ENCODE data around the gene TCF12.

Gene TCF12

DNA sequence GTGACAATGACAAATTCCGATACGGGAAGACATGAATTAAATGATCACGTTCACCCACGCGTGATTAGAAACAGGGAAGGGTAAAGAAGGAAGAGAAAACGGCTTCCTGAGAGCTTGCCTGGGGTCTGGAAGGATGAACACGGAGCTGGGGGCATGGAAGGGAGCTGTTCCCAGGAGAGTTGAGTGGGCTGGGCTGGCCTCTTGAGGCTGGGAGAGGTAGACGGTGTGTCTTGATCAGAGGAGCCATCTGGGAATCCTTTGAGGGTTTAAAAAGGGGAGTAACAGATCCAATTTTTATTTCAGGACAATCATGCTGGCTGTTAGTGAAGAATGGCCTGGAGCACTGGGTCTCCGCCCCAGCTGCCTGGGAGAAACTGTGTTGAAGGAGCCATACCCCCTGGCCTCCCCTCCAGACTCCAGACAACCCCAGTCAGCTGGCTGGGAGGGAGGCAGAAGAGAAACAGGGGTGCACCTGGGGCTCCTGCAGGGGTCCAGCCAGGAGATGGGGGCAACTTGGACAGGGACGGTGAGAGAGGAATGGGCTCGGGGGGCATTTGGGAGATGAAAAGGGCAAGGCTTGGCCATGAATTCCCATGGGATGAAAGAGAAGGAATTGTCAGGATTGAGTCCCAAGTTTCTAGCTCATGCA is 404.3 kb downstream of the TCF12 start:
- TF ChIP-seq EGR1 (IDR thresholded peaks at IDR 0.05) (no peak), CEBPB (IDR thresholded peaks at IDR 0.05) (no peak), ZBTB7A (IDR thresholded peaks at IDR 0.05; ENCODE audit: low read depth) (no peak), CREB1 (IDR thresholded peaks at IDR 0.05; ENCODE audit: low read depth) (no peak), TEAD4 (IDR thresholded peaks at IDR 0.05) (no peak), TAF1 (IDR thresholded peaks at IDR 0.05; ENCODE audit: low read depth) (no peak), TCF12 (IDR thresholded peaks at IDR 0.05; ENCODE audit: low read depth) (no peak), EP300 (IDR thresholded peaks at IDR 0.05; ENCODE audit: borderline replicate concordance) (no peak), YY1 (IDR thresholded peaks at IDR 0.05; ENCODE audit: low read depth) (no peak), FOXM1 (IDR thresholded peaks at IDR 0.05; ENCODE audit: borderline replicate concordance, low read depth) (no peak), NFIC (IDR thresholded peaks at IDR 0.05) (no peak), RAD21 (IDR thresholded peaks at IDR 0.05; ENCODE audit: low read depth) (no peak)
- TF ChIP-seq, protein P1, sequence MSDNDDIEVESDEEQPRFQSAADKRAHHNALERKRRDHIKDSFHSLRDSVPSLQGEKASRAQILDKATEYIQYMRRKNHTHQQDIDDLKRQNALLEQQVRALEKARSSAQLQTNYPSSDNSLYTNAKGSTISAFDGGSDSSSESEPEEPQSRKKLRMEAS (IDR thresholded peaks at IDR 0.05): no peak
- TF ChIP-seq, protein P2, sequence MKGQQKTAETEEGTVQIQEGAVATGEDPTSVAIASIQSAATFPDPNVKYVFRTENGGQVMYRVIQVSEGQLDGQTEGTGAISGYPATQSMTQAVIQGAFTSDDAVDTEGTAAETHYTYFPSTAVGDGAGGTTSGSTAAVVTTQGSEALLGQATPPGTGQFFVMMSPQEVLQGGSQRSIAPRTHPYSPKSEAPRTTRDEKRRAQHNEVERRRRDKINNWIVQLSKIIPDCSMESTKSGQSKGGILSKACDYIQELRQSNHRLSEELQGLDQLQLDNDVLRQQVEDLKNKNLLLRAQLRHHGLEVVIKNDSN (IDR thresholded peaks at IDR 0.05): no peak
- TF ChIP-seq, protein P3, sequence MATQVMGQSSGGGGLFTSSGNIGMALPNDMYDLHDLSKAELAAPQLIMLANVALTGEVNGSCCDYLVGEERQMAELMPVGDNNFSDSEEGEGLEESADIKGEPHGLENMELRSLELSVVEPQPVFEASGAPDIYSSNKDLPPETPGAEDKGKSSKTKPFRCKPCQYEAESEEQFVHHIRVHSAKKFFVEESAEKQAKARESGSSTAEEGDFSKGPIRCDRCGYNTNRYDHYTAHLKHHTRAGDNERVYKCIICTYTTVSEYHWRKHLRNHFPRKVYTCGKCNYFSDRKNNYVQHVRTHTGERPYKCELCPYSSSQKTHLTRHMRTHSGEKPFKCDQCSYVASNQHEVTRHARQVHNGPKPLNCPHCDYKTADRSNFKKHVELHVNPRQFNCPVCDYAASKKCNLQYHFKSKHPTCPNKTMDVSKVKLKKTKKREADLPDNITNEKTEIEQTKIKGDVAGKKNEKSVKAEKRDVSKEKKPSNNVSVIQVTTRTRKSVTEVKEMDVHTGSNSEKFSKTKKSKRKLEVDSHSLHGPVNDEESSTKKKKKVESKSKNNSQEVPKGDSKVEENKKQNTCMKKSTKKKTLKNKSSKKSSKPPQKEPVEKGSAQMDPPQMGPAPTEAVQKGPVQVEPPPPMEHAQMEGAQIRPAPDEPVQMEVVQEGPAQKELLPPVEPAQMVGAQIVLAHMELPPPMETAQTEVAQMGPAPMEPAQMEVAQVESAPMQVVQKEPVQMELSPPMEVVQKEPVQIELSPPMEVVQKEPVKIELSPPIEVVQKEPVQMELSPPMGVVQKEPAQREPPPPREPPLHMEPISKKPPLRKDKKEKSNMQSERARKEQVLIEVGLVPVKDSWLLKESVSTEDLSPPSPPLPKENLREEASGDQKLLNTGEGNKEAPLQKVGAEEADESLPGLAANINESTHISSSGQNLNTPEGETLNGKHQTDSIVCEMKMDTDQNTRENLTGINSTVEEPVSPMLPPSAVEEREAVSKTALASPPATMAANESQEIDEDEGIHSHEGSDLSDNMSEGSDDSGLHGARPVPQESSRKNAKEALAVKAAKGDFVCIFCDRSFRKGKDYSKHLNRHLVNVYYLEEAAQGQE (IDR thresholded peaks at IDR 0.05; ENCODE audit: low read depth): no peak

DNA sequence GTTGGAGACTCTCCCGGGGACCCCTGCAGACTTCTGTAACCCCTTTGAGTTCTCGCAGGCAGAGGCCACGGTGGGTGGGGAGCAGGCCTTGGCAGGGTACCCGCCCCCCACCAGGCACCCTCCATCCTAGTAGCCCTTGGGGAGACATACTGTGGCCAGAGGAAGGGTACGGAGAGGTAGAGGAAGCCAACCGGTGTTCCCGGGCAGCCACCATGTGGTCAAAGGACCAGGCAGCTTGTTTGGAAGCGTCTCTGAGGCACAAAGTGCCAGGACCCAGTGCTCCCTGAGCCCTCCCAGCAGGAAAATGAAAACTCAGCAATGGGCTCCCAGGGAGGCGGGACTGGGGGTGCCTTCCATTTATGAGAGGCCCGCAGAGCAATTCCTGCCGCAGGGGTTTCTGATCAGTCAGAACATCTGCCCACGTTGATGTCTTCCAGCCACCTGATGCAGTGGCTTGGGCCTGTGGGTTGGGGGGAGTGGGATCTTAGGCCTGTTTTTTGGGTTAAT is 404.9 kb downstream of the TCF12 start:
- no peak for TF ChIP-seq YY1 (IDR thresholded peaks at IDR 0.05; ENCODE audit: low read depth)
- no peak for TF ChIP-seq CREB1 (IDR thresholded peaks at IDR 0.05; ENCODE audit: low read depth)
- TF ChIP-seq EP300 (IDR thresholded peaks at IDR 0.05; ENCODE audit: borderline replicate concordance): no peak
- no peak for TF ChIP-seq FOXM1 (IDR thresholded peaks at IDR 0.05; ENCODE audit: borderline replicate concordance, low read depth)
- no peak; the same call in 1 of the 2 replicates for TF ChIP-seq ZBTB7A (IDR thresholded peaks at IDR 0.05; ENCODE audit: low read depth)
- no peak for TF ChIP-seq RAD21 (IDR thresholded peaks at IDR 0.05; ENCODE audit: low read depth)
- TF ChIP-seq, protein P3 (IDR thresholded peaks at IDR 0.05; ENCODE audit: low read depth): no peak
- TF ChIP-seq NFIC (IDR thresholded peaks at IDR 0.05): no peak
- no peak for TF ChIP-seq TCF12 (IDR thresholded peaks at IDR 0.05; ENCODE audit: low read depth)
- TF ChIP-seq TEAD4 (IDR thresholded peaks at IDR 0.05): no peak
- TF ChIP-seq CEBPB (IDR thresholded peaks at IDR 0.05): no peak
- TF ChIP-seq EGR1 (IDR thresholded peaks at IDR 0.05): no peak
- TF ChIP-seq TAF1 (IDR thresholded peaks at IDR 0.05; ENCODE audit: low read depth): no peak
- TF ChIP-seq, protein P1 (IDR thresholded peaks at IDR 0.05): no peak
- TF ChIP-seq, protein P2 (IDR thresholded peaks at IDR 0.05): no peak

DNA sequence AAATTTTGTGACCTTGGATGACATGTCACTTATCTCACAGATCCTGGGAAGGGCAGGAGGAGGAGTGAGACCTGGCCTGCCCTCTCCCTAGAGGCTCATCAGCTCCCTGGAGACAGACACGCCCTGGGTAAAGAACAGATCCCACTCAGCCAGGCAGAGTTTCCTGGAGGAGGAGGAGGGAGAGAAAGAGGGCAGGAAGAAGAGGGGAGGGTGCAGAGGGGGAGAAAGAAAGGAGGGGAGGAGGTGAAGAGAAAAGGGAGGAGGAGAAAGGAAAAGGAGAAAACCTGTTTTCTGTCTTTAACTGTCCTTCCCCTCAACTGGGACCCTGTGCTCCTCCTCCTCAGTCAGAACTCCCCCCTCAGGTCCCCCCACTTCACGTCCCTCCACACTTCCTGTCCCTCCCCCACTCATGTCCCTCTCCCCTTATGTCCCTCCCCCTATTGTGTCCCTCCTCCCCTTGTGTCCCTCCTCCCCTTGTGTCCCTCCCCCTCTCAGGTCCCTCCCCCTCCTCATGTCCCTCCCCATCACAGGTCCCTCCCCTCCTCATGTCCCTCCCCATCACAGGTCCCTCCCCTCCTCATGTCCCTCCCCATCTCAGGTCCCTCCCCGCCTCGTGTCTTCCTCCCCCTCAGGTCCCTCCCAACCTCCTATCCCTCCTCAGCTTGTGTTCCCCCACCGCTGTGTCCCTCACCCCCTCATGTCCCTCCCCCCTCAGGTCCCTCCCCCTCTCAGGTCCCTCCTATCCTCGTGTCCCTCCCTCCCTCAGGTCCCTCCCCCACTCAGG is 405.6 kb downstream of the TCF12 start:
- TF ChIP-seq ZBTB7A (IDR thresholded peaks at IDR 0.05; ENCODE audit: low read depth) (no peak), FOXM1 (IDR thresholded peaks at IDR 0.05; ENCODE audit: borderline replicate concordance, low read depth) (no peak)
- TF ChIP-seq, protein P1 (IDR thresholded peaks at IDR 0.05): peak; percentile 17; the same call in 1 of the 2 replicates

DNA sequence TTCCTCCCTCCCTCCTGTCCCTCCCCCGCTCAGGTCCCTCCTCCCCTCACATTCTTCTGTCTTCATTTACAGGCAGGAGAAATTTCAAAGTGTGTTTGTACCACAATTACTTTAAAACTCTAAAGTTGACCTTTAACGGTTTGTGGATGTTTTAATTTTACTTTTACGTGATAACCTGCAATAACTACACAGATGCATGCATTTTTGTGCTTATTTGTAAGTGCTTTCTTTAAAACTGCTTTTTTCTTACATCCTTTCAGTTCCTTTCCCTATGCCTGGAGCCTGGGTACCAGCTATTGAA is 406.1 kb downstream of the TCF12 start:
- TF ChIP-seq, protein P1 (IDR thresholded peaks at IDR 0.05): peak; percentile 8; the same call in 1 of the 2 replicates
- TF ChIP-seq EGR1 (IDR thresholded peaks at IDR 0.05) (no peak), TEAD4 (IDR thresholded peaks at IDR 0.05) (peak; percentile 76)

DNA sequence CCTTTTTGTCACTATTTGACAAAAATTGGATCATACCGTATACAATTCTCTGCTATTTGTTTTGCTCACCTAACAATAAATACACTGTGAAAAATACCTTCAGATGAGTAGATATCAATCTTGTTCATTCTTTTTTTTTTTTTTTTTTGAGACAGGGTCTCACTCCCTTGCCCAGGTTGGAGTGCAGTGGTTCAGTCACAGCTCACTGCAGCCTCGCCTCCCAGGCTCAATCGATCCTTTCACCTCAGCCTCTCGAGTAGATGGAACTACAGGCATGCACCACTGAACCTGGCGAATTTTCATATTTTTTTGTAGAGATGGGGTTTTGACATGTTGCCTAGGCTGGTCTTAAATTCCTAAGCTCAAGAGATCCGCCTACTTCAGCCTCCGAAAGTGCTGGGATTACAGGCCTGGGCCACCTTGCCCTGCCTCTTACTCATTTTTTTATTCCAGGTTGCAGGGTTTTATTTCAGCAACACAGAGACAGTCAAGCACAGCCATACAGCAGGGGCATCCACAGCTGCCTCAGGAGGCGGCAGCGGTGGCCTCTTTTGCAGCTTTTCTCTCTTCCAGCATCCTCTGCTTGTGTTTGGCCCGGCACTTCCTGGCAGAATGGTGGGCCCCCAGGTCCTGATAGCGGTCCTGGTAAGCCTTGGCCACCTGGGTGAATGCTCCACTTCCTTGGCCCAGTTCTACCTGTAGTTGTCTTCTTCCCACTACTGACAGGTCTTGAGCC is 406.7 kb downstream of the TCF12 start:
- TF ChIP-seq, protein P1 (IDR thresholded peaks at IDR 0.05): no peak
- TF ChIP-seq, protein P2 (IDR thresholded peaks at IDR 0.05): no peak
- TF ChIP-seq TEAD4 (IDR thresholded peaks at IDR 0.05) (no peak), NFIC (IDR thresholded peaks at IDR 0.05) (no peak), TCF12 (IDR thresholded peaks at IDR 0.05; ENCODE audit: low read depth) (no peak), ZBTB7A (IDR thresholded peaks at IDR 0.05; ENCODE audit: low read depth) (no peak), CEBPB (IDR thresholded peaks at IDR 0.05) (no peak), EGR1 (IDR thresholded peaks at IDR 0.05) (no peak)
